NT2/D1 (cell line): ENCODE measurements around the gene GSTO1.

ENCODE experiments used
- DNase-seq: peaks from one replicate; pipeline ENCODE4 v3.0.0-alpha.2; 2011; ENCODE audit warnings: low read depth, low spot score
- H3K27me3 ChIP-seq: 2 replicates; pipeline ENCODE4 v1.6.0; 2011; ENCODE audit warnings: mild to moderate bottlenecking; ENCODE audit not compliant: insufficient read length, insufficient read depth
- H3K36me3 ChIP-seq: 2 replicates; pipeline ENCODE4 v1.6.1; 2011; ENCODE audit warnings: mild to moderate bottlenecking, low read length, mixed read lengths; ENCODE audit not compliant: insufficient read depth, insufficient read length
- H3K4me1 ChIP-seq: 2 replicates; pipeline ENCODE4 v1.5.1; 2011; ENCODE audit not compliant: insufficient read depth, insufficient read length
- H3K4me3 ChIP-seq: 2 replicates; pipeline ENCODE4 v1.5.1; 2011; ENCODE audit warnings: low read depth; ENCODE audit not compliant: insufficient read length
- H3K9ac ChIP-seq: 2 replicates; pipeline ENCODE4 v1.6.0; 2011; ENCODE audit warnings: low read depth; ENCODE audit not compliant: insufficient read length
- H3K9me3 ChIP-seq: 2 replicates; pipeline ENCODE4 v1.5.1; 2011; ENCODE audit warnings: mild to moderate bottlenecking, low read length; ENCODE audit not compliant: insufficient read depth
- SUZ12 ChIP-seq: IDR thresholded peaks from 2 replicates; pipeline ENCODE4 v1.6.1; 2011; ENCODE audit not compliant: insufficient read length, insufficient read depth; ENCODE audit errors: extremely low read depth
- YY1 ChIP-seq: IDR thresholded peaks from 2 replicates; pipeline ENCODE4 v1.6.1; 2011; ENCODE audit not compliant: insufficient read length, insufficient read depth
- ZNF274 ChIP-seq: IDR thresholded peaks from 2 replicates; pipeline ENCODE4 v1.6.1; 2011; ENCODE audit warnings: mild to moderate bottlenecking, low read depth, low read length

Gene GSTO1

GRCh38 chr10:104307576-104308438, 53.1 kb downstream of the GSTO1 start:
- Histone ChIP-seq H3K4me1 (no peaks in the 10 kb centered on the region), H3K4me3 (no peak overlapping the region)
- no peak for TF ChIP-seq YY1

DNA sequence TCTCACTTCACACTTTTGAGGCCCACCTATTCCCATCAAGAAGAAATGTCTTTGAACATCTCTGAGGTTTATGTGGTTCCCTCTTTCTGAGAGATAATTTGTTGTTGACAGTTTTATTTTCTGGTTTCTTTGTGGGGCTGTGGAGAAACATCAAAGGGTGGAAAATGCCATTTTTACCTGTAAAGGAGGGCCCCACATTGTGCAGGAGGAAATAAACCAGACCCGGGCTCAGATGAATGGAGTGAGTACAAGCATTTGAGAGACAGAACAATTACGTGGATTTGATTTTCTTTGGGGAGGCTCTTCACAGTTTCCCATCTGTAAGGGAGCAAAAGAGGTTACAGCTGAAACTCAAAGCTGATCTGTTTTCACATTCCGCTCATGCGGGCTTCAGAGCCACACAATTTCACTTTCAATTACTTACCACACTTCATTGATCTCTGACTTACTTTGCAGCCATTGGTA, 53.8 kb downstream of the GSTO1 start:
- TF ChIP-seq ZNF274 (no peak), SUZ12 (no peak), YY1 (no peak)
- peaks cover 16% of the 10 kb centered on the region; the same call in 1 of the 2 replicates for H3K9me3 ChIP-seq
- no peak for DNase-seq

More at GRCh38 chr10:104307576-104308438, 53.1 kb downstream of the GSTO1 start:
- Histone ChIP-seq H3K27me3 (no peaks in the 10 kb centered on the region), H3K9me3 (peaks cover 23% of the 10 kb centered on the region; the same call in 1 of the 2 replicates), H3K36me3 (peaks cover 23% of the 10 kb centered on the region), H3K9ac (no peak overlapping the region)
- no peak for DNase-seq

GRCh38 chr10:104309980-104310978, 55.6 kb downstream of the GSTO1 start:
- no peak for DNase-seq
- no peak overlapping the region for H3K4me3 ChIP-seq
- no peaks in the 10 kb centered on the region for H3K27me3 ChIP-seq
- TF ChIP-seq SUZ12 (no peak), ZNF274 (no peak), YY1 (no peak)
- H3K4me1 ChIP-seq, result no peaks in the 10 kb centered on the region
- H3K36me3 ChIP-seq, result peaks cover 47% of the 10 kb centered on the region
- no peaks in the 10 kb centered on the region; the same call in 1 of the 2 replicates for H3K9me3 ChIP-seq
- no peak overlapping the region for H3K9ac ChIP-seq

More for the DNA sequence above, 53.8 kb downstream of the GSTO1 start:
- Histone ChIP-seq H3K27me3 (no peaks in the 10 kb centered on the region), H3K4me1 (no peaks in the 10 kb centered on the region), H3K36me3 (peaks cover 29% of the 10 kb centered on the region), H3K4me3 (no peak overlapping the region), H3K9ac (no peak overlapping the region)

GRCh38 chr10:104311184-104311720, 56.6 kb downstream of the GSTO1 start:
- Histone ChIP-seq H3K4me1 (no peaks in the 10 kb centered on the region), H3K9me3 (no peaks in the 10 kb centered on the region), H3K9ac (no peak overlapping the region), H3K27me3 (no peaks in the 10 kb centered on the region), H3K4me3 (no peak overlapping the region), H3K36me3 (peaks cover 56% of the 10 kb centered on the region)
- no peak for TF ChIP-seq YY1
- no peak for TF ChIP-seq ZNF274
- TF ChIP-seq SUZ12, result no peak
- no peak for DNase-seq

GRCh38 chr10:104314591-104315485, 60.1 kb downstream of the GSTO1 start:
- no peaks in the 10 kb centered on the region for H3K9me3 ChIP-seq
- no peak overlapping the region for H3K4me3 ChIP-seq
- no peak for DNase-seq
- no peak overlapping the region for H3K9ac ChIP-seq
- H3K27me3 ChIP-seq, result no peaks in the 10 kb centered on the region
- peaks cover 60% of the 10 kb centered on the region for H3K36me3 ChIP-seq
- peaks cover 5% of the 10 kb centered on the region for H3K4me1 ChIP-seq
- TF ChIP-seq ZNF274 (no peak), SUZ12 (no peak), YY1 (no peak)

GRCh38 chr10:104315486-104315921, 60.8 kb downstream of the GSTO1 start:
- Histone ChIP-seq H3K9ac (no peak overlapping the region), H3K4me1 (peaks cover 5% of the 10 kb centered on the region), H3K36me3 (peaks cover 56% of the 10 kb centered on the region), H3K27me3 (no peaks in the 10 kb centered on the region), H3K4me3 (no peak overlapping the region), H3K9me3 (no peaks in the 10 kb centered on the region)
- DNase-seq, result no peak
- TF ChIP-seq SUZ12 (no peak), ZNF274 (no peak), YY1 (no peak)
